ENCODE measurements around the gene ZXDB.
"Not testable (repeated sequence)": the region's sequence is repeated elsewhere in the genome, so short reads cannot be mapped to it uniquely, and the experiment has no call there.

The ZXDB gene

GRCh38 chrX:57586360-57586759 is 5.5 kb upstream of the ZXDB start:
- no peak for DNase-seq (ENCODE audit: low read depth in 1 of 2, low spot score in 1 of 2)
- Histone ChIP-seq H3K4me3 (replicated peaks; ENCODE audit: insufficient read depth, low read length) (no peak overlapping the region), H3K27ac (replicated peaks) (no peak overlapping the region), H3K27me3 (ENCODE audit: insufficient read depth, poor library complexity, severe bottlenecking) (no peaks in the 10 kb centered on the region)
- TF ChIP-seq, protein P1, sequence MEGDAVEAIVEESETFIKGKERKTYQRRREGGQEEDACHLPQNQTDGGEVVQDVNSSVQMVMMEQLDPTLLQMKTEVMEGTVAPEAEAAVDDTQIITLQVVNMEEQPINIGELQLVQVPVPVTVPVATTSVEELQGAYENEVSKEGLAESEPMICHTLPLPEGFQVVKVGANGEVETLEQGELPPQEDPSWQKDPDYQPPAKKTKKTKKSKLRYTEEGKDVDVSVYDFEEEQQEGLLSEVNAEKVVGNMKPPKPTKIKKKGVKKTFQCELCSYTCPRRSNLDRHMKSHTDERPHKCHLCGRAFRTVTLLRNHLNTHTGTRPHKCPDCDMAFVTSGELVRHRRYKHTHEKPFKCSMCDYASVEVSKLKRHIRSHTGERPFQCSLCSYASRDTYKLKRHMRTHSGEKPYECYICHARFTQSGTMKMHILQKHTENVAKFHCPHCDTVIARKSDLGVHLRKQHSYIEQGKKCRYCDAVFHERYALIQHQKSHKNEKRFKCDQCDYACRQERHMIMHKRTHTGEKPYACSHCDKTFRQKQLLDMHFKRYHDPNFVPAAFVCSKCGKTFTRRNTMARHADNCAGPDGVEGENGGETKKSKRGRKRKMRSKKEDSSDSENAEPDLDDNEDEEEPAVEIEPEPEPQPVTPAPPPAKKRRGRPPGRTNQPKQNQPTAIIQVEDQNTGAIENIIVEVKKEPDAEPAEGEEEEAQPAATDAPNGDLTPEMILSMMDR (IDR thresholded peaks at IDR 0.05; ENCODE audit: insufficient read depth, low read length): no peak
- TF ChIP-seq SPI1 (IDR thresholded peaks at IDR 0.05; ENCODE audit: borderline replicate concordance, low read depth) (no peak), REST (IDR thresholded peaks at IDR 0.05; ENCODE audit: insufficient replicate concordance, low read depth) (no peak), POLR2AphosphoS5 (IDR thresholded peaks at IDR 0.05; ENCODE audit: low read depth) (no peak), GABPA (IDR thresholded peaks at IDR 0.05; ENCODE audit: low read depth) (no peak)

GRCh38 chrX:57587062-57587461 is 4.7 kb upstream of the ZXDB start:
- no peak for DNase-seq (ENCODE audit: low read depth in 1 of 2, low spot score in 1 of 2)
- no peak overlapping the region for H3K4me3 ChIP-seq (replicated peaks; ENCODE audit: insufficient read depth, low read length)
- no peak overlapping the region for H3K27ac ChIP-seq (replicated peaks)
- TF ChIP-seq GABPA (IDR thresholded peaks at IDR 0.05; ENCODE audit: low read depth) (no peak), POLR2AphosphoS5 (IDR thresholded peaks at IDR 0.05; ENCODE audit: low read depth) (no peak), SPI1 (IDR thresholded peaks at IDR 0.05; ENCODE audit: borderline replicate concordance, low read depth) (no peak), REST (IDR thresholded peaks at IDR 0.05; ENCODE audit: insufficient replicate concordance, low read depth) (no peak)
- TF ChIP-seq, protein P1 (IDR thresholded peaks at IDR 0.05; ENCODE audit: insufficient read depth, low read length): no peak
- H3K27me3 ChIP-seq (ENCODE audit: insufficient read depth, poor library complexity, severe bottlenecking): no peaks in the 10 kb centered on the region

GRCh38 chrX:57587607-57588006 is 4.2 kb upstream of the ZXDB start:
- Histone ChIP-seq H3K27ac (replicated peaks) (no peak overlapping the region), H3K27me3 (ENCODE audit: insufficient read depth, poor library complexity, severe bottlenecking) (no peaks in the 10 kb centered on the region), H3K4me3 (replicated peaks; ENCODE audit: insufficient read depth, low read length) (no peak overlapping the region)
- DNase-seq (ENCODE audit: low read depth in 1 of 2, low spot score in 1 of 2): no peak
- TF ChIP-seq SPI1 (IDR thresholded peaks at IDR 0.05; ENCODE audit: borderline replicate concordance, low read depth) (peak; percentile 24; the same call in 1 of the 2 replicates), REST (IDR thresholded peaks at IDR 0.05; ENCODE audit: insufficient replicate concordance, low read depth) (no peak)

DNA sequence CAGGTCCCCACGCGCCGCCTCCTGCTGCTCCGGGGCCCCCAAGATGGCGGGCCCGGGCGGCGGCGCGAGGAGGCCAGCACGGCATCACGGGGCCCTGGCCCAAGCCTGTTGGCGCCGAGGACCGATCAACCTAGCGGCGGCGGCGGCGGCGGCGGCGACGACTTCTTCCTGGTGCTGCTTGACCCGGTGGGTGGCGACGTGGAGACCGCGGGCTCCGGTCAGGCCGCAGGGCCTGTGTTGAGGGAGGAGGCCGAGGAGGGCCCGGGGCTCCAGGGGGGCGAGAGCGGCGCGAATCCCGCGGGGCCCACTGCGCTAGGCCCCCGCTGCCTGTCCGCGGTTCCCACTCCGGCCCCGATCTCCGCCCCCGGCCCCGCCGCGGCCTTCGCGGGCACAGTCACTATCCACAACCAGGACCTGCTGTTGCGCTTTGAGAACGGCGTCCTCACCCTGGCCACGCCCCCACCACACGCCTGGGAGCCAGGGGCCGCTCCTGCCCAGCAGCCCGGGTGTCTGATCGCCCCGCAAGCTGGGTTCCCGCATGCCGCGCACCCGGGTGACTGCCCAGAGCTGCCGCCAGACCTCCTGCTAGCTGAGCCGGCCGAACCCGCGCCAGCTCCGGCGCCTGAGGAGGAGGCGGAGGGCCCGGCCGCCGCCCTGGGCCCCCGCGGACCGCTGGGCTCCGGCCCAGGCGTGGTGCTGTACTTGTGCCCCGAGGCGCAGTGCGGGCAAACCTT is 516 bp downstream of the ZXDB start:
- Histone ChIP-seq H3K27ac (replicated peaks) (peak overlapping the region; percentile 72), H3K4me3 (replicated peaks; ENCODE audit: insufficient read depth, low read length) (peak overlapping the region; percentile 34)
- not testable (repeated sequence) for H3K27me3 ChIP-seq (ENCODE audit: insufficient read depth, poor library complexity, severe bottlenecking)
- DNase-seq (ENCODE audit: low read depth in 1 of 2, low spot score in 1 of 2): peak in 1 of 2 experiments; percentile 15

- not testable (repeated sequence) for H3K27ac ChIP-seq (replicated peaks); H3K27me3 ChIP-seq (ENCODE audit: insufficient read depth, poor library complexity, severe bottlenecking)
- DNase-seq (ENCODE audit: low read depth in 1 of 2, low spot score in 1 of 2): peak in 1 of 2 experiments; percentile 60
- peak overlapping the region; percentile 34 for H3K4me3 ChIP-seq (replicated peaks; ENCODE audit: insufficient read depth, low read length)
Measured at GRCh38 chrX:57592894-57593215, 1.0 kb downstream of the ZXDB start.
